HEK293 (cell line): Measurements from ENCODE around the gene PAF1.
A peak's percentile ranks its signal among the peaks of the same experiment; 100 is the strongest.

Source experiments
- KLF1 ChIP-seq: fragments of 450-650 bp; formaldehyde crosslinking; IDR thresholded peaks from 2 replicates; pipeline ENCODE4 v1.5.1; 2016; ENCODE audit warnings: missing biosample characterization, missing genetic modification characterization
- MYNN ChIP-seq: fragments of 450-650 bp; formaldehyde crosslinking; IDR thresholded peaks from 2 replicates; pipeline ENCODE4 v1.5.1; 2016; ENCODE audit warnings: missing biosample characterization, missing genetic modification characterization, borderline replicate concordance
- PRDM1 ChIP-seq: fragments of 450-650 bp; formaldehyde crosslinking; IDR thresholded peaks from 2 replicates; pipeline ENCODE4; 2016; ENCODE audit warnings: missing biosample characterization, missing genetic modification characterization
- PRDM10 ChIP-seq: fragments of 450-650 bp; formaldehyde crosslinking; IDR thresholded peaks from 2 replicates; pipeline ENCODE4 v1.5.1; 2016; ENCODE audit warnings: missing biosample characterization, missing genetic modification characterization
- TSHZ1 ChIP-seq: fragments of 450-650 bp; formaldehyde crosslinking; IDR thresholded peaks from 2 replicates; pipeline ENCODE4 v1.5.1; 2016; ENCODE audit warnings: missing biosample characterization, missing genetic modification characterization, borderline replicate concordance
- WT1 ChIP-seq: fragments of 450-650 bp; formaldehyde crosslinking; IDR thresholded peaks from 2 replicates; pipeline ENCODE4 v1.5.1; 2016; ENCODE audit warnings: missing biosample characterization, missing genetic modification characterization
- YY2 ChIP-seq: fragments of 450-650 bp; formaldehyde crosslinking; IDR thresholded peaks from 2 replicates; pipeline ENCODE4 v1.5.1; 2016; ENCODE audit warnings: missing biosample characterization, missing genetic modification characterization
- ZBTB20 ChIP-seq: fragments of 450-650 bp; formaldehyde crosslinking; IDR thresholded peaks from 2 replicates; pipeline ENCODE4 v1.5.1; 2016; ENCODE audit warnings: missing biosample characterization, missing genetic modification characterization
- ZFP37 ChIP-seq: fragments of 450-650 bp; formaldehyde crosslinking; IDR thresholded peaks from 2 replicates; pipeline ENCODE4 v1.5.1; 2016; ENCODE audit warnings: missing biosample characterization, missing genetic modification characterization
- ZNF133 ChIP-seq: fragments of 450-650 bp; formaldehyde crosslinking; IDR thresholded peaks from 2 replicates; pipeline ENCODE4 v1.5.1; 2016; ENCODE audit warnings: missing biosample characterization, missing genetic modification characterization
- ZNF211 ChIP-seq: fragments of 450-650 bp; formaldehyde crosslinking; IDR thresholded peaks from 2 replicates; pipeline ENCODE4 v1.5.1; 2016; ENCODE audit warnings: low read depth, missing biosample characterization, missing genetic modification characterization
- ZNF221 ChIP-seq: fragments of 450-650 bp; formaldehyde crosslinking; IDR thresholded peaks from 2 replicates; pipeline ENCODE4 v1.5.1; 2017; ENCODE audit warnings: missing biosample characterization, missing genetic modification characterization, borderline replicate concordance
- ZNF23 ChIP-seq: fragments of 450-650 bp; formaldehyde crosslinking; IDR thresholded peaks from 2 replicates; pipeline ENCODE4 v1.5.1; 2016; ENCODE audit warnings: missing biosample characterization, missing genetic modification characterization, borderline replicate concordance
- ZNF302 ChIP-seq: fragments of 450-650 bp; formaldehyde crosslinking; IDR thresholded peaks from 2 replicates; pipeline ENCODE4 v1.5.1; 2016; ENCODE audit warnings: missing biosample characterization, missing genetic modification characterization, low read depth
- ZNF501 ChIP-seq: fragments of 450-650 bp; formaldehyde crosslinking; IDR thresholded peaks from 2 replicates; pipeline ENCODE4 v1.5.1; 2016; ENCODE audit warnings: missing biosample characterization, missing genetic modification characterization
- ZNF843 ChIP-seq: fragments of 450-650 bp; formaldehyde crosslinking; IDR thresholded peaks from 2 replicates; pipeline ENCODE4 v1.5.1; 2016; ENCODE audit warnings: missing biosample characterization, missing genetic modification characterization
- ZXDB ChIP-seq: fragments of 450-650 bp; formaldehyde crosslinking; IDR thresholded peaks from 2 replicates; pipeline ENCODE4 v1.5.1; 2016; ENCODE audit warnings: missing biosample characterization, missing genetic modification characterization
- TF ChIP-seq, protein P1 (sequence below): fragments of 450-650 bp; formaldehyde crosslinking; conservative IDR thresholded peaks from 2 replicates; pipeline ENCODE4 v1.5.1; 2016; ENCODE audit warnings: low read depth, missing biosample characterization, missing genetic modification characterization
- TF ChIP-seq, protein P2 (sequence below): fragments of 450-650 bp; formaldehyde crosslinking; IDR thresholded peaks from 2 replicates; pipeline ENCODE4 v1.5.1; 2016; ENCODE audit warnings: missing biosample characterization, missing genetic modification characterization
- TF ChIP-seq, protein P3 (sequence below): fragments of 450-650 bp; formaldehyde crosslinking; IDR thresholded peaks from 2 replicates; pipeline ENCODE4 v1.5.1; 2016; ENCODE audit warnings: missing biosample characterization, missing genetic modification characterization

Gene PAF1

GRCh38 chr19:39428283-39429112, 37.6 kb upstream of the PAF1 start (continued):
- TF ChIP-seq ZNF23 (tag by site-specific recombination) (no peak), ZNF211 (tag by site-specific recombination) (no peak), ZNF302 (tag by site-specific recombination) (no peak), YY2 (no peak), MYNN (tag by site-specific recombination) (no peak), ZNF133 (no peak), ZFP37 (tag by site-specific recombination) (0 out of 2 replicates have a peak, but pooled peaks have one; percentile 34), ZXDB (tag by site-specific recombination) (no peak), PRDM1 (peak; percentile 90), TSHZ1 (tag by site-specific recombination) (no peak), WT1 (tag by site-specific recombination) (peak; percentile 77), ZNF843 (tag by site-specific recombination) (no peak), KLF1 (no peak), ZNF221 (tag by site-specific recombination) (no peak), PRDM10 (tag by site-specific recombination) (peak; percentile 65), ZNF501 (tag by site-specific recombination) (peak; percentile 39), ZBTB20 (tag by site-specific recombination) (peak; percentile 78)
- TF ChIP-seq, protein P1, sequence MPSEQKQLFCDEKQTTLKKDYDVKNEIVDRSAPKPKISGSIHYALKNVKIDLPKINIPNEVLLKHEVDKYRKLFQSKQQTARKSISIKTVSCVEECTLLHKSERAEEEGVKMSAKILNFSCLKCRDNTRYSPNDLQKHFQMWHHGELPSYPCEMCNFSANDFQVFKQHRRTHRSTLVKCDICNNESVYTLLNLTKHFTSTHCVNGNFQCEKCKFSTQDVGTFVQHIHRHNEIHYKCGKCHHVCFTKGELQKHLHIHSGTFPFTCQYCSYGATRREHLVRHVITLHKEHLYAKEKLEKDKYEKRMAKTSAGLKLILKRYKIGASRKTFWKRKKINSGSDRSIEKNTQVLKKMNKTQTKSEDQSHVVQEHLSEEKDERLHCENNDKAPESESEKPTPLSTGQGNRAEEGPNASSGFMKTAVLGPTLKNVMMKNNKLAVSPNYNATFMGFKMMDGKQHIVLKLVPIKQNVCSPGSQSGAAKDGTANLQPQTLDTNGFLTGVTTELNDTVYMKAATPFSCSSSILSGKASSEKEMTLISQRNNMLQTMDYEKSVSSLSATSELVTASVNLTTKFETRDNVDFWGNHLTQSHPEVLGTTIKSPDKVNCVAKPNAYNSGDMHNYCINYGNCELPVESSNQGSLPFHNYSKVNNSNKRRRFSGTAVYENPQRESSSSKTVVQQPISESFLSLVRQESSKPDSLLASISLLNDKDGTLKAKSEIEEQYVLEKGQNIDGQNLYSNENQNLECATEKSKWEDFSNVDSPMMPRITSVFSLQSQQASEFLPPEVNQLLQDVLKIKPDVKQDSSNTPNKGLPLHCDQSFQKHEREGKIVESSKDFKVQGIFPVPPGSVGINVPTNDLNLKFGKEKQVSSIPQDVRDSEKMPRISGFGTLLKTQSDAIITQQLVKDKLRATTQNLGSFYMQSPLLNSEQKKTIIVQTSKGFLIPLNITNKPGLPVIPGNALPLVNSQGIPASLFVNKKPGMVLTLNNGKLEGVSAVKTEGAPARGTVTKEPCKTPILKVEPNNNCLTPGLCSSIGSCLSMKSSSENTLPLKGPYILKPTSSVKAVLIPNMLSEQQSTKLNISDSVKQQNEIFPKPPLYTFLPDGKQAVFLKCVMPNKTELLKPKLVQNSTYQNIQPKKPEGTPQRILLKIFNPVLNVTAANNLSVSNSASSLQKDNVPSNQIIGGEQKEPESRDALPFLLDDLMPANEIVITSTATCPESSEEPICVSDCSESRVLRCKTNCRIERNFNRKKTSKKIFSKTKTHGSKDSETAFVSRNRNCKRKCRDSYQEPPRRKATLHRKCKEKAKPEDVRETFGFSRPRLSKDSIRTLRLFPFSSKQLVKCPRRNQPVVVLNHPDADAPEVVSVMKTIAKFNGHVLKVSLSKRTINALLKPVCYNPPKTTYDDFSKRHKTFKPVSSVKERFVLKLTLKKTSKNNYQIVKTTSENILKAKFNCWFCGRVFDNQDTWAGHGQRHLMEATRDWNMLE (tag by site-specific recombination): no peak
- TF ChIP-seq, protein P2, sequence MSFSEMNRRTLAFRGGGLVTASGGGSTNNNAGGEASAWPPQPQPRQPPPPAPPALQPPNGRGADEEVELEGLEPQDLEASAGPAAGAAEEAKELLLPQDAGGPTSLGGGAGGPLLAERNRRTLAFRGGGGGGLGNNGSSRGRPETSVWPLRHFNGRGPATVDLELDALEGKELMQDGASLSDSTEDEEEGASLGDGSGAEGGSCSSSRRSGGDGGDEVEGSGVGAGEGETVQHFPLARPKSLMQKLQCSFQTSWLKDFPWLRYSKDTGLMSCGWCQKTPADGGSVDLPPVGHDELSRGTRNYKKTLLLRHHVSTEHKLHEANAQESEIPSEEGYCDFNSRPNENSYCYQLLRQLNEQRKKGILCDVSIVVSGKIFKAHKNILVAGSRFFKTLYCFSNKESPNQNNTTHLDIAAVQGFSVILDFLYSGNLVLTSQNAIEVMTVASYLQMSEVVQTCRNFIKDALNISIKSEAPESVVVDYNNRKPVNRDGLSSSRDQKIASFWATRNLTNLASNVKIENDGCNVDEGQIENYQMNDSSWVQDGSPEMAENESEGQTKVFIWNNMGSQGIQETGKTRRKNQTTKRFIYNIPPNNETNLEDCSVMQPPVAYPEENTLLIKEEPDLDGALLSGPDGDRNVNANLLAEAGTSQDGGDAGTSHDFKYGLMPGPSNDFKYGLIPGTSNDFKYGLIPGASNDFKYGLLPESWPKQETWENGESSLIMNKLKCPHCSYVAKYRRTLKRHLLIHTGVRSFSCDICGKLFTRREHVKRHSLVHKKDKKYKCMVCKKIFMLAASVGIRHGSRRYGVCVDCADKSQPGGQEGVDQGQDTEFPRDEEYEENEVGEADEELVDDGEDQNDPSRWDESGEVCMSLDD (tag by site-specific recombination): no peak
- TF ChIP-seq, protein P3, sequence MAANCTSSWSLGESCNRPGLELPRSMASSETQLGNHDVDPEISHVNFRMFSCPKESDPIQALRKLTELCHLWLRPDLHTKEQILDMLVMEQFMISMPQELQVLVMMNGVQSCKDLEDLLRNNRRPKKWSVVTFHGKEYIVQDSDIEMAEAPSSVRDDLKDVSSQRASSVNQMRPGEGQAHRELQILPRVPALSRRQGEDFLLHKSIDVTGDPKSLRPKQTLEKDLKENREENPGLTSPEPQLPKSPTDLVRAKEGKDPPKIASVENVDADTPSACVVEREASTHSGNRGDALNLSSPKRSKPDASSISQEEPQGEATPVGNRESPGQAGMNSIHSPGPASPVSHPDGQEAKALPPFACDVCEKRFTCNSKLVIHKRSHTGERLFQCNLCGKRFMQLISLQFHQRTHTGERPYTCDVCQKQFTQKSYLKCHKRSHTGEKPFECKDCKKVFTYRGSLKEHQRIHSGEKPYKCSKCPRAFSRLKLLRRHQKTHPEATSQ (tag by site-specific recombination): no peak
